ENCODE measurements around the gene STXBP4. TPM values are rescaled to one million over a fixed set of nuclear protein-coding genes. Genes with fewer than 3 reads are reported as not detected.

STXBP4 gene
- total RNA-seq, 1 experiment from 2014 or later: 16.5 TPM

DNA sequence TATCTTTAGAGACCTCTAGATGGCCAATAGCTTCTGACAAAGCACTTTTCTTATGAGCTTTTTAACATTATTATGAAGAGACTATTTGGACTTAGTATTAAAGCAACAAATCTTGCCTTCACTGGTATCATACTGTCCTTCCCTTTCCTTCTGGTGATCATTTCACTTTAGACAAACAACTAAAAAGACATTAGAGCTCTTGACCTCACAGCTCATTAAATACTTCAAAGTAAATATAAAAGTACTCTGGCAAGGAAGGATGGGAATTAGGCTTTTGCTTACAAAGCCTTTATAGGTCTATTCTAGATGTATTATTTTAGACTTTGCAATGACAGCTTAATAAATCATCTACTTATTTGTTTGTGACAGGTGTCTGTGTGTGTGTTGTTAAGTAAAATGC, 11.1 kb downstream of the STXBP4 start:
- no peaks in the 10 kb centered on the region for H3K4me1 Mint-ChIP-seq
- Histone ChIP-seq H3K14ac (ENCODE audit: insufficient read depth, low read length) (no peak overlapping the region), H3K23ac (ENCODE audit: insufficient read length, low read depth, low read length) (no peak overlapping the region), H3K4ac (ENCODE audit: low read depth, low read length) (no peak overlapping the region), H3T11ph (ENCODE audit: low read length) (no peak overlapping the region), H2AFZ (ENCODE audit: low read length) (no peak overlapping the region), H2BK120ac (ENCODE audit: low read depth, low read length, poor library complexity, severe bottlenecking) (no peak overlapping the region), H3K9ac (ENCODE audit: extremely low read depth, insufficient read length, low read length) (no peak overlapping the region), H2BK5ac (ENCODE audit: insufficient read length, low read length) (no peak overlapping the region), H2BK12ac (ENCODE audit: insufficient read length, low read depth, low read length) (no peak overlapping the region), H3K4me2 (ENCODE audit: insufficient read depth, insufficient read length, low read length) (no peak overlapping the region), H2BK15ac (ENCODE audit: low read depth, low read length) (no peak overlapping the region), H3K79me2 (ENCODE audit: insufficient read depth, low read length) (no peaks in the 10 kb centered on the region; the same call in 1 of the 2 replicates), H3K18ac (ENCODE audit: insufficient read length, low read depth, low read length) (no peak overlapping the region), H4K20me1 (ENCODE audit: control insufficient read depth, insufficient read depth, insufficient read length) (no peaks in the 10 kb centered on the region), H3K79me1 (ENCODE audit: insufficient read depth, low read depth, low read length, poor library complexity, severe bottlenecking) (no peaks in the 10 kb centered on the region), H3K23me2 (ENCODE audit: insufficient read length, low read depth, low read length, poor library complexity, severe bottlenecking) (no peaks in the 10 kb centered on the region), H2BK20ac (ENCODE audit: low read depth, low read length, poor library complexity, severe bottlenecking) (no peak overlapping the region), H2AK5ac (ENCODE audit: insufficient read length, low read length) (no peak overlapping the region), H4K5ac (ENCODE audit: insufficient read length, low read depth, low read length) (no peak overlapping the region), H3K27me3 (ENCODE audit: insufficient read depth, low read length) (no peaks in the 10 kb centered on the region), H3K27ac (ENCODE audit: insufficient read length, low read depth, low read length) (no peak overlapping the region), H4K8ac (replicated peaks; ENCODE audit: insufficient read length, low read depth, low read length) (no peak overlapping the region), H4K91ac (ENCODE audit: insufficient read length, low read depth, low read length) (no peak overlapping the region), H3K9me3 (ENCODE audit: control insufficient read depth, low read depth, low read length) (peaks cover 7% of the 10 kb centered on the region), H3K4me1 (ENCODE audit: insufficient read depth, low read length) (no peaks in the 10 kb centered on the region), H3K56ac (ENCODE audit: insufficient read length, low read depth, low read length) (no peak overlapping the region)
- no peaks in the 10 kb centered on the region for H3K27me3 Mint-ChIP-seq (ENCODE audit: low read depth)
- no peak overlapping the region for H3K4me3 Mint-ChIP-seq
- H3K36me3 Mint-ChIP-seq (ENCODE audit: insufficient read depth in 1 of 3, low read depth in 3 of 3): peaks cover 19 to 38% (median 19%) of the 10 kb centered on the region in 3 experiments
- peaks cover 19 to 26% of the 10 kb centered on the region in 2 experiments for H3K9me3 Mint-ChIP-seq
- TF ChIP-seq, protein P1, sequence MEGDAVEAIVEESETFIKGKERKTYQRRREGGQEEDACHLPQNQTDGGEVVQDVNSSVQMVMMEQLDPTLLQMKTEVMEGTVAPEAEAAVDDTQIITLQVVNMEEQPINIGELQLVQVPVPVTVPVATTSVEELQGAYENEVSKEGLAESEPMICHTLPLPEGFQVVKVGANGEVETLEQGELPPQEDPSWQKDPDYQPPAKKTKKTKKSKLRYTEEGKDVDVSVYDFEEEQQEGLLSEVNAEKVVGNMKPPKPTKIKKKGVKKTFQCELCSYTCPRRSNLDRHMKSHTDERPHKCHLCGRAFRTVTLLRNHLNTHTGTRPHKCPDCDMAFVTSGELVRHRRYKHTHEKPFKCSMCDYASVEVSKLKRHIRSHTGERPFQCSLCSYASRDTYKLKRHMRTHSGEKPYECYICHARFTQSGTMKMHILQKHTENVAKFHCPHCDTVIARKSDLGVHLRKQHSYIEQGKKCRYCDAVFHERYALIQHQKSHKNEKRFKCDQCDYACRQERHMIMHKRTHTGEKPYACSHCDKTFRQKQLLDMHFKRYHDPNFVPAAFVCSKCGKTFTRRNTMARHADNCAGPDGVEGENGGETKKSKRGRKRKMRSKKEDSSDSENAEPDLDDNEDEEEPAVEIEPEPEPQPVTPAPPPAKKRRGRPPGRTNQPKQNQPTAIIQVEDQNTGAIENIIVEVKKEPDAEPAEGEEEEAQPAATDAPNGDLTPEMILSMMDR (conservative IDR thresholded peaks at IDR 0.05): no peak
- DNase-seq: no peak
- no peak overlapping the region for H3K27ac Mint-ChIP-seq

Measured in H9 (cell line).